Measurements from ENCODE around the gene CCR3.

Gene CCR3

GRCh38 chr3:46269556-46269955 is 27.3 kb downstream of the CCR3 start:
- DNase-seq (ENCODE audit: low read depth in 2 of 2): no peak
- H3K4me3 ChIP-seq (replicated peaks in 1 of 2; ENCODE audit: low read depth in 2 of 2, low read length in 2 of 2): no peak overlapping the region
- TF ChIP-seq CTCF (IDR thresholded peaks at IDR 0.05; ENCODE audit: low read depth, low read length): no peak

- DNase-seq (ENCODE audit: low read depth in 2 of 2): no peak
- TF ChIP-seq CTCF (IDR thresholded peaks at IDR 0.05; ENCODE audit: low read depth, low read length): no peak
- no peak overlapping the region for H3K4me3 ChIP-seq (replicated peaks in 1 of 2; ENCODE audit: low read depth in 2 of 2, low read length in 2 of 2)
Observed at GRCh38 chr3:46270474-46270873, 28.2 kb downstream of the CCR3 start.

- TF ChIP-seq CTCF (IDR thresholded peaks at IDR 0.05; ENCODE audit: low read depth, low read length): no peak
- no peak overlapping the region for H3K4me3 ChIP-seq (replicated peaks in 1 of 2; ENCODE audit: low read depth in 2 of 2, low read length in 2 of 2)
- DNase-seq (ENCODE audit: low read depth in 2 of 2): no peak
Observed at GRCh38 chr3:46271209-46271745, 29.0 kb downstream of the CCR3 start.

GRCh38 chr3:46272028-46272451 is 29.8 kb downstream of the CCR3 start:
- H3K4me3 ChIP-seq (replicated peaks in 1 of 2; ENCODE audit: low read depth in 2 of 2, low read length in 2 of 2): no peak overlapping the region
- no peak for TF ChIP-seq CTCF (IDR thresholded peaks at IDR 0.05; ENCODE audit: low read depth, low read length)

GRCh38 chr3:46276497-46277099 is 34.3 kb downstream of the CCR3 start:
- DNase-seq (ENCODE audit: low read depth in 2 of 2): peak in 1 of 2 donors; percentile 25
- H3K4me3 ChIP-seq (replicated peaks in 1 of 2; ENCODE audit: low read depth in 2 of 2, low read length in 2 of 2): no peak overlapping the region
- TF ChIP-seq CTCF (IDR thresholded peaks at IDR 0.05; ENCODE audit: low read depth, low read length): peak; percentile 59

More at GRCh38 chr3:46272028-46272451, 29.8 kb downstream of the CCR3 start:
- no peak for DNase-seq (ENCODE audit: low read depth in 2 of 2)

GRCh38 chr3:46277476-46277875 is 35.2 kb downstream of the CCR3 start:
- DNase-seq (ENCODE audit: low read depth in 2 of 2): no peak
- H3K4me3 ChIP-seq (replicated peaks in 1 of 2; ENCODE audit: low read depth in 2 of 2, low read length in 2 of 2): no peak overlapping the region
- no peak for TF ChIP-seq CTCF (IDR thresholded peaks at IDR 0.05; ENCODE audit: low read depth, low read length)
